GM12892 (cell line): ENCODE results near the gene FUT8.

ENCODE experiments used
- DNase-seq: peaks from one replicate; pipeline ENCODE4 v3.0.0; 2011; ENCODE audit not compliant: insufficient read length
- FAIRE-seq: peaks from 2 replicates; lab custom pipeline; 2011; peaks lifted over from hg19 to GRCh38; lab: Jason Lieb, UNC
- POLR2A ChIP-seq: IDR thresholded peaks from 2 replicates; pipeline ENCODE4 v1.6.1; 2011; ENCODE audit warnings: low read depth, low read length, control low read depth
- POLR2AphosphoS5 ChIP-seq: IDR thresholded peaks from 2 replicates; pipeline ENCODE4 v1.6.1; 2011; ENCODE audit warnings: low read depth, low read length, control low read depth
- TAF1 ChIP-seq: IDR thresholded peaks from 2 replicates; pipeline ENCODE4 v1.6.1; 2011; ENCODE audit warnings: low read depth, mild to moderate bottlenecking, control low read depth, low read length, borderline replicate concordance

The FUT8 gene

DNA sequence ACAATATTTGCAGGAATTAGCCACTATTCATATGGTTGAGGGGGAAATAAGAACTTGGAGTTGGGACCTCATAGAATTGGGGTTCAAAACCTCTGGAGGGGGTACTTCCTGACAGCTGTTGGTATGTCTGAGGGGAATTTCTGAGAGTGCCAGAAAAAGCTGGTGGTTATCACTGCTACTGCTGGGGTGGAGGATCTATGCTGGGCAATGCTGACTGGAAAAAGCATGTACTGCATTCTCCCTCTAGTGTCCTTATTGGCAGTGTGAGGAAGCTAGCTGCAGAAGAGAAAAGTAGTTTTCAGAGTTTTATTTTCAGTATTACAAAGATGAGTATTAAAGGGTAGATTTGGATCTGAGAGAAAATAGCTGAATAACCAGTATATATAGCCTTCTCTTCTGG lies 88.8 kb downstream of the FUT8 start:
- no peak for DNase-seq
- TF ChIP-seq POLR2A (no peak), TAF1 (no peak), POLR2AphosphoS5 (no peak)
- peak; percentile 74 for FAIRE-seq

DNA sequence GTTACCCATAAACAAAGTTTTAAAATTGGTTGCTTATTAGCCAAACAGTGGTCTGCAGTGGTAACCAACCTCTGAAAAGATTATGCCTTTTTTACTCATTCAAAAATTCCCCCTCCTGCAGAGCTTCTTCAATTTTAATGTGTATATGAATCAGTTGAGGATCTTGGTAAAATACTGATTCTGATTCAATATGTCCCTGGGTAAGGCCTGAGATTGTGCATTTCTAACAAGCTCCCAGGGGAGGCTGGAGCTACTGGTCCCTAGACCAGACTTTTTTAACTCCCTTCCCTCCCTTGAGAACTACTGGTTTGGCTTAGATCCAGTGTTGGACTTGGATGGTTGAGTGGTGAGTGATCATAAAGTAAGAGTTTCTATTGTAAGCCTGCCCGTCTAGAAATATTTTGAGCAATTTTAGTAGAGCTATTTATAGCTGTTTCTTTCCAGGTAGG lies 90.2 kb downstream of the FUT8 start:
- FAIRE-seq: peak; percentile 36
- DNase-seq: no peak

DNA sequence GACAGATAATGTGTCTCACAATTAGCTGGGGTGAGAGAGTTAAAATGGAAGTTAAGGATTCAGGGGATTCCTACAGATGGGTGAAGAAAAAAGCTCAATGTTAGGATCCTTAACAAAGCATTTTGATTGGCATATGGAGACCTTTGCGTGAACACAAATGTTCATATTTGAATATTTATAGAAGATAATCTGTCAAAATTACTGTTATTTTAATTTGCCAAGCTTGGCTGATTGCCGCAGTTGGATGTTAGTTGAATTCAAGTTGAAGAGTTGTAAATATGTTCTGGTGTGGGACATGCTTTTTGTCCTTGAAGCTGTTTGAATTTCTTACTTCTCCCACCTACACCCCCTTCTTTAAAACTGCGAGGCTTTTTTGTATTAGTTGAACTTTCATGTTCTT lies 91.2 kb downstream of the FUT8 start:
- FAIRE-seq: no peak

More for the DNA sequence above, 90.2 kb downstream of the FUT8 start:
- TF ChIP-seq POLR2A (no peak), TAF1 (no peak), POLR2AphosphoS5 (no peak)

DNA sequence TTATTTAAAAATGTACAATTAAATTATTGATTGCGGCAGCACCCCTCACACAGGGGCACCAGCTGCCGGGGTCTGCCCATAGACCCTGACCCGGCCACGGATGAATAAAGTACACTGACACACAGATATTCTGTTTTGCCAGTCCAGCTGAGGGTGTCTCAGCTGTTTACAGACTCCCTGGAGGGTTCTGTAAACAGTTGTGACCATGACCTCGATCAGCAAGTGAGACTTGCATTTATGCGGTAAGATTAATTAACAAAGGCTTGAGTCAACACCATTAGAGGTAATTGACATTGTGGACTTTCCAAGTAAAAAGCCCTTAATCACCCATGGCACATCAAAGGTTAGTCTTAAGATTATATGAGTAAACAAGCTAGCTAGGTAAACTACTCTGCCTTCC lies 94.3 kb downstream of the FUT8 start:
- TF ChIP-seq POLR2A (no peak), POLR2AphosphoS5 (no peak)
- no peak for FAIRE-seq
- no peak for DNase-seq

More for the DNA sequence above, 91.2 kb downstream of the FUT8 start:
- DNase-seq: no peak
- TF ChIP-seq POLR2A: no peak
- TF ChIP-seq TAF1: no peak
- TF ChIP-seq POLR2AphosphoS5: no peak

DNA sequence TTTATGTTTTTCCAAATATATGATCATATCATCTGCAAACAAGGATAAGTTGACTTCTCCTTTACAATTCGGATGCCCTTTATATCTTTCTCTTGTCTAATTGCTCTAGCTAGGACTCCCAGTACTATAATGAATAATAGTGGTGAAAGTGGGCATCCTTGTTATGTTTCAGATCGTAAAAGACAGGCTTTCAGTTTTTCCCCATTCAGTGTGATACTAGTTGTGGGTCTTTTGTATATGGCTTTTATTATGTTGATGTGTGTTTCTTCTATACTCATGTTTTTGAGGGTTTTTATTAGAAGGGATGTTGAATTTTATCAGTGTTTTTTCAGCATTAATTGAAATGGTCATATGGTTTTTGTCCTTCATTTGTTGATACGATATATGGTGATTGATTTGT lies 97.3 kb downstream of the FUT8 start:
- no peak for TF ChIP-seq TAF1
- no peak for TF ChIP-seq POLR2AphosphoS5
- TF ChIP-seq POLR2A: no peak
- no peak for FAIRE-seq

DNA sequence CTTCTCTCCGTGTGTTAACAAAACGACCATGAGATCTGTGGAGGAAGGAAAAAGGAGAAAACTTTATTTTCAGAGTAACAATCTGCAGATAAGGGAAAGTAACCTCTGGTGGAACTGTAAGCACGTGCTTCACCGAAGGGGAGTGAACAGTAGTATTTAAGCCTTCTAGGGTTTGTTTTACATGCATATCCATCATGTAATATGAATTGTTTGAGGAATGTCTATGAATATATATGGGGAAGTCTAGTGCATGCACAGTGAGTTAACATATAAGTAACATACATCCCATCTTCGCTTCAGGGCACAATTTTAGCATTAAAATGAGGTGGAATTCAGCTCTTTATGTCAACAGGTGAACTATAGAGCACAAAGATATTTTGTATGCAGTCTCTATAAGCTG lies 101.1 kb downstream of the FUT8 start:
- FAIRE-seq (no peak), DNase-seq (no peak)
- TF ChIP-seq POLR2A (no peak), POLR2AphosphoS5 (no peak), TAF1 (no peak)

More for the DNA sequence above, 97.3 kb downstream of the FUT8 start:
- no peak for DNase-seq

DNA sequence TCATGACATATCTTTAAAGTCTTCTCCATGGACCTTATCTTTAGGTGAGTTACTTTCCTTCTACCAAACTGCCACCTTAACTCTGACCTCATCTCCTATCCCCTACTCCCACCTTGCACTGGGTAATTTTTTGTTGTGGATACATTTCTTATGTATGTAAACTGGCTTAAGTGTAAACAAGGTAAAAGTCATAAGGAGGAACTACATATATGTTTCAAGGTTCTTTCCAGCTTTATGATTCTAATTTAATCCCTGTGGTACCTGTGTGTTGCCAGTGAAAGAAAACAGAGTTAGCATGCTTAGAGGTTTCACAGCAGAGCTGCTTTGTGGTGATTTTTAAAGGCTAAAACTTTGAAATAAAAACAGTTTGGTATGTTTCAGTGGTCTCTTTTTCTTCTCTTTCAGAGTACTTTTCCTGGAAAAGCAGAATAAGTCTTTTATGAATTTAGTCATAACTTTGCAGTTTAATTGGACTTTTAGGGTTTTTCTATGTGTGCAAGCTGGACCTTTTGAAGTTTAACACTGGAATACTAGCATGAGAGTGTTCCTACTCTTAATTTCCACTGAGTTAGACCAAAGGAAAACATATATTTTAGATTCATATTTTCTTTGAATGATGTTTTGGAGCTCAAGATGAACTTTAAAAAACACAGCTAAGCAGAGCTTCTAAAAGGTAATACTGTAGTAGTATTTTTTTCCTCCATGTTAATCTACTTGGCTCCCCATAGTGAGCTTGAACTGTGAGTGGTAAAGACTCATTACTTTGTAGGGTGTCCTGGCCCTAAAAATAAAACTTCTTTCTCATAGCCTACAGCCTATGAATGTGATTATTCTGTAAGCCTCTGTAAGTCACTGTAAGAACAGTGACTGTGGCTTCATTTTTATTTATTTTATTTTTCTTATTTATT lies 105.4 kb downstream of the FUT8 start:
- FAIRE-seq (no peak), DNase-seq (no peak)
- TF ChIP-seq POLR2A (no peak), TAF1 (no peak), POLR2AphosphoS5 (no peak)

DNA sequence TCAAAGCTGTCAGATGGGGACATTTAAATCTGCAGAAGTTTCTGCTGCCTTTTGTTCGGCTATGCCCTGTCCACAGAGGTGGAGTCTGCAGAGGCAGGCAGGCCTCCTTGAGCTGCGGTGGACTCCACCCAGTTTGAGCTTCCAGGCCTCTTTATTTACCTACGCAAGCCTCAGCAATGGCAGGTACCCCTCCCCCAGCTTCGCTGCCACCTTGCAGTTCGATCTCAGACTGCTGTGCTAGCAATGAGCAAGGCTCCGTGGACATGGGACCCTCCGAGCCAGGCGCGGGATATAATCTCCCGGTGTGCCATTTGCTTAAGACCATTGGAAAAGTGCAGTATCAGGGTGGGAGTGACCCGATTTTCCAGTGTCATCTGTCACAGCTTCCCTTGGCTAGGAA lies 115.5 kb downstream of the FUT8 start:
- FAIRE-seq (no peak), DNase-seq (no peak)
- TF ChIP-seq TAF1 (no peak), POLR2A (no peak), POLR2AphosphoS5 (no peak)

DNA sequence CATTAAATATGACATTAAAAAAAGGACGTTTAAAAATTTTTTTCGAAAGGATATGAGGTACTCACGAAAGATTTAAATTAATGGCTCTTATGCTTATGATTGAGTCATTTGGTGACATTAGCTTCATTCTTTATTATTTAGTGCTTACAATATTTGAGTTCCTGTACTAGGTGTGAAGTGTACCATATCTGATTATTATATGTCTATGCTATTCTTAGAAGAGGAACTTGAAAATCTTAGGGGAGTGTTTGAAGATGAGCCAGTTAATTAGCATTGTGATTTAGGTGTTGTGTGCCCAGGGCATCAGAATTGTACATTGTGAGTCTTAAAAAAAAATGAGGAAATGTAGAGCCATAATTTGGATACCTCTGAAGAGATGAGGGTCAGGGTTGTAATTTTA lies 118.6 kb downstream of the FUT8 start:
- no peak for TF ChIP-seq POLR2A
- TF ChIP-seq TAF1: no peak
- no peak for TF ChIP-seq POLR2AphosphoS5
- FAIRE-seq (no peak), DNase-seq (no peak)

DNA sequence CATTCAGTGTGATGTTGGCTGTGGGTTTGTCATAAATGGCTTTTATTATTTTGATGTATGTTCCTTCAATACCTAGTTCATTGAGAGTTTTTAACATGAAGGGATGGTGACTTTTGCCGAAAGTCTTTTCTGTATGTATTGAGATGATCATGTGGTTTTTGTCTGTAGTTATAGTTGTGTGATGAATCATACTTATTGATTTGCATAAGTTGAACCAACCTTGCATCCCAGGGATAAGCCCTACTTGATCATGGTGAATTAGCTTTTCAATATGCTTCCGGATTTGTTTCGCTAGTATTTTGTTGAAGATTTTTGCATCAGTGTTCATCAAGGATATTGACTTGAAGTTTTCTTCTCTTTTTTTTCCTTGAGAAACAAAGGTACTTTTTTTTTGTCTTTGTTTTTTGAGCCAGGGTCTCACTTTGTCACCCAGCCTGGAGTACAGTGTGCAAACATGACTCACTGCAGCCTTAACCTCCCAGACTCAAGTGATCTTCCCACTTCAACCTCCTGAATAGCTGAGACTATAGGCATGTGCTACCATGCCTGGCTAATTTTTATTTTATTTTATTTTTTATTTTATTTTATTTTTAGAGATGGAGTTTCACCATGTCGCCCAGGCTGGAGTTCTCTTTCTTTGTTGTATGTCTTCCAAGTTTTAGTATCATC lies 121.3 kb downstream of the FUT8 start:
- no peak for FAIRE-seq

DNA sequence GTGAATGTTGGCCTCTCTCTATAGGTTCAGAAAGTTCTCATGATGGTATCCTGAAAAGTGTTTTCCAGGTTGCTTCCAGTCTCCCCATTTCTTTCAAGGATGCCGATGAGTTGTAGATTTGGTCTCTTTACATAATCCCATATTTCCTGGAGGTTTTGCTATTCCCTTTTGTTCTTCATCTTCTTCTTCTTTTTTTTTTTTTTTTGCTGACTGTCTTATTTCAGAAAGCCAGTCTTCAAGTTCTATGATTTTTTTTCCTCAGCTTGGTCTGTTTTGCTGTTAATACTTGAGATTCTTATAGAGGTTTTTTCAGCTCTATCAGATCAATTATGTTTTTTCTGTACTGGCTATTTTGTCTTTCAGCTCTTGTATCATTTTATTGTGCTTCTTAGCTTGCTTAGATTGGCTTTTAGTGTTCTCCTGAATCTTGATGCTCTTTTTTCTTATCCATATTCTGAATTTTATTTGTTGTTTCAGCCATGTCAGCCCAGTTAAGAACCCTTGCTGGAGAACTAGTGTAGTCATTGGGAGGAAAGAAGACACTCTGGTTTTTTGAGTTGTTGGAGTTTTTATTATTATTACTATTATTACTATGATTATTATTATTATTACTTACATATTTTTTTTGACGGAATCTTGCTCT lies 124.4 kb downstream of the FUT8 start:
- TF ChIP-seq TAF1 (no peak), POLR2A (no peak), POLR2AphosphoS5 (no peak)
- no peak for DNase-seq
- no peak for FAIRE-seq

More for the DNA sequence above, 121.3 kb downstream of the FUT8 start:
- TF ChIP-seq POLR2A (no peak), TAF1 (no peak), POLR2AphosphoS5 (no peak)
- no peak for DNase-seq
